HG02943 (cell line): ENCODE results near the gene LRCH1.

ENCODE experiments used
- ATAC-seq: cut with Tn5 transposase; IDR thresholded peaks from one replicate; pipeline ENCODE4 v1.9.1; 2021; ENCODE audit warnings: mild to moderate bottlenecking, low read depth, moderate library complexity; ENCODE audit not compliant: unreplicated experiment

LRCH1 gene

GRCh38 chr13:46631179-46631542, 78.2 kb downstream of the LRCH1 start:
- no peak for ATAC-seq

GRCh38 chr13:46632176-46632575, 79.2 kb downstream of the LRCH1 start:
- ATAC-seq = no peak

DNA sequence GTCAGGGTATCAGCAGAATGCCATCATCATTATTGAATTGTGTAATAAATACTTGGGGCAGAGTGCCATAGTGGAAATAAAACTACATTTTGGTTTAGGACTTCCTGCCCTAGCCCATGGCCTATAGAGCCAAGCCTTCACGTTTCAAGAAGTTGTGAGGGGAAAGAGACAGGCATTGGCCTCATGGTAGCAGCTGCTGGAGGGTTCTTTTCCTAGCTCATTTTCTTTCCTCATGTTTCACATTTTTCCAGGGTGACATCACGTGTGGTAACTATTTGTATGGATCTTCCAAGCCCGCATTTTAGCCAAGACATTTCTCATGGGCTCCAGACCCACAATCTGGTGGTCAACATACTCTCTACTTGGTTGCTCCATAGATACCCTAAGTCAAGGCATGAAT, 80.4 kb downstream of the LRCH1 start:
- ATAC-seq = no peak

- no peak for ATAC-seq
These were observed 83.5 kb downstream of the LRCH1 start for GRCh38 chr13:46636451-46636850.

DNA sequence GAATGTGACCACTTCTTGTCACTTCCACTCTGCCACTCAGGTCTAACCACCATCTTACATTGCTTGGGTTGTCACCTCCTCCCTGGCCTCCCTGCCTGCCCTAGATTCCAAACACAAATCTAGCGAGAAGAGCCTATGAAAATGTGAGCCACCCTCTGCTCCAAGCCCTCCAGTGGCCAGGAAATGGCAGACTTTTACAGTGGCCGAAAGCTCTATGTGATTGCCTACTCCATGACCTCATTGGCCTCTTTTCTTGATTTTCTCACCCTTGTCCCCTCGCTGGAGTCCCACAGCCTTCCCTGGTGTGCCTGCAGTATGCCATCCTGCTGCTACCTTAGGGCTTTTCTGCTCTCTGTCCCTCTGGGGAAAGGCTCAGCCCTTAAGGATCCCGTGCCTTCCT, 84.2 kb downstream of the LRCH1 start:
- ATAC-seq = no peak

GRCh38 chr13:46638262-46638661, 85.3 kb downstream of the LRCH1 start:
- no peak for ATAC-seq

DNA sequence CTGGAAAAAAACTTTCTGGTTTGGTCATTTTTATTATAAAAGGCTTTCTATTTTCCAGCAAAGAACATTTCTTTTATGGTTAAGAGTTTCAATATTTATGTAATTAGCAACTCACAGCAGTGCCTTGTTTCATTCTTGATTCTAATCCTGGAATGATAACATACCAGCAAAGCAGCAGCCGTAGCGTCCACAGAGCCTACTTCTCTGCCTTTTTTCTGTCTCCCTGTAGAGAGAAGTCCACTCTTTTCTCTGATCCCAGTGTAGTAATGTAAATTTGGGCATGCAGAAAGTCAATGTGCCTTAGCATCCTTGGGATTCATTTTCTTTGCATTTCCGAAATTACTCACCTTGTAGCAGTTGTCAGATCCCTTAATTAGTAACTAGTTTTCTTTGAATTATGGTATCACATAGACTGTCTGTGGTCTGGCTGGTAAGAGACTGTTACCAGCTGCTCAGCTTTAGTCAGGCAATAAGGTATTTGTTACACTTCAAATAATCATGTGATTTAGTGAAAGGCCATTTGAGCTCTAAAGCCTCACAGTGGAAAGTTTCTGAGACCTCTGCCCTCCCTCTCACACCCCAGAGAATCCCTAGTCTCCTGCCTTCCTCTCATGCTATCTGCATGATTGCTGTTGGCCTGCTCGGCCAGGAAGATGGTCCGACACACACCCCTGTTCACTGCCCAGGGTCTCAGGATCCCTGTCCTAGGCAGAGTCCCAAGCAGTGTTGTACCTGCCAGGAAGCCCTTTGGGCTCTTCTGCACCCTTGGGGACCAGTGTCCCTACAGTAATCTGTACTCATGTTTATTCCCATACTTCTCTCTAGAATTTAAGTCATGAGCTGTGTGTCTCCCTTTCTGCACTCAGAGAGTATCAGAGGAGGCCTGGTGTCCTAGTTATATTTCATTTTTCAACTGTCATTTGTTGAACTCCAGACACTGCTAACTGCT, 86.3 kb downstream of the LRCH1 start:
- ATAC-seq = peak; percentile 94

DNA sequence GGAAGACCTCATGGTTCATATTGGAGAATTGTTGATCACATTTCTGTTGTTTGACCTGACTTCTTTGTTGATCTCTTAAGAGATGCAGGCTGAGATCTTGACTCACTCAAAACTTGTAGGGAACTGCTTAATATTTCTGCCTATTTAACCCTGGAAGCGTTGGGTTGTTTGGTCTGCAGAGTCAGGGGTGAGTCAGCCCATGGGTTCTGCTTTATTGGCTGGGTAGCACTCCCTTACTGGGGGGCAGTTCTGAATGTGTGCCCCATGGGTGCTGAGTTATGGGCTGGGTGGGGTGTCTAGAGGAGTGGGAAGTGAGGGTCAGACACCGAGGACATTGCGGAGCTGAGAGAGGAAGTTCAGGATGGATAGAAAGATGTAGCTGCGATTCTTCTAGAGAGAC, 87.9 kb downstream of the LRCH1 start:
- no peak for ATAC-seq

DNA sequence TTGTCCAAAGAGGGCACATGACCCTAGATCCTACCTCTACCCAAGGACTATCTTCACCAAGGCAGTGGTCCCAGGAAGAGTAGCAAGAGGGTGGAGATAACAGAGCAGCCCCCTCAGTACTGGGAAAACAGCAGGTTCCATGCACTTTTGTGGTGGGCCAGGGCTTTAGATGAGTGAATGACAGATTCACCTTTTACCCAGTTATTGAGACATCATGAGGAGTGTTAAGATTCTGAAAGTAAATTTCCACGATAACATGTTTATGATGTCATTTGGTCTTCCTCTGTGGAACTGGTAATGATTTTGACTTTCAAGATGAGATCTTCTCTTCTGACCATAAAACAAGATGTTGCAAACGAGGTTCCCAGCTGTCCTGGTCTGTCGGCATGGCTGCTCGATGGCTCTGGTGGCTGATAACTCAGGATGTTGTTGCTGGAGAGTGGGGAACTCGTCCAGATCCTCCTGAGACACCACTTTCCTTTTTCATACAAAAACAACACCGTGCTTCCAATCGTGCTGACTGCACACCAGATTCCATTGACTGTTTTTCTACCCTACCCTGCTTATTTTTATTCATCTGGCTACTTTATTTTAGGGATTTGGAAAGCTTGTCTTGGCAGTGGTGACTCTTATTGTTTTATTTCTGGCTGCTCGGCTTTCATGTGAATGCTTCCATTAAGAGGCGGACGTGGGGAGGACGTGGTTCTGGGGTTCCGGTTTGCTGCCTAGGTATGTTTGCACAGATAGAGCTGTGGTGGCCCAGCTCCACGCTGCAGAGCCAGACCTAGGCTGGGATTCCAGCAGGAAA, 88.5 kb downstream of the LRCH1 start:
- ATAC-seq = no peak

- no peak for ATAC-seq
These were observed 89.3 kb downstream of the LRCH1 start for GRCh38 chr13:46642254-46642653.

- no peak for ATAC-seq
These were observed 90.3 kb downstream of the LRCH1 start for GRCh38 chr13:46643165-46643777.

DNA sequence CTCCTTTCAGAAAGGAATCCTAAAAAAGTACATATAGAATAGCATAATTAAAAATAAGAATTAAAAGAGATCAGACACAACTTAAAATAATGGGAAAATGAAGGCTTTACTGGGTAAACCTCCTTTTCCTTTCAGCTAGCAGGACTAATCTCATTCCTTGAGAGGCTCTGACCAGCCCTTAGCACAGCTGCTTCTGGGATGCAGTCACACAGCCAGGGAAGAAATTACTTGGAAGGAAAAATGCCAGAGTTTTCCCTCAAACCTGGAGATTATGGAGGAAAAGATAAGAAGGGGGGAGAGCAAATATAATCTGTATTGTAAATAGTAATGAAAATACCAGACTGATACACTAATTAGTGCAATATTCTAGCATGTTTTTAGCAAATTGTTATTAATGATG, 91.8 kb downstream of the LRCH1 start:
- ATAC-seq = no peak

GRCh38 chr13:46647512-46648065, 94.6 kb downstream of the LRCH1 start:
- ATAC-seq = no peak

- ATAC-seq = peak; percentile 80
These were observed 95.2 kb downstream of the LRCH1 start for GRCh38 chr13:46648166-46648607.

- no peak for ATAC-seq
These were observed 96.8 kb downstream of the LRCH1 start for GRCh38 chr13:46649816-46650215.

- no peak for ATAC-seq
These were observed 102.0 kb downstream of the LRCH1 start for GRCh38 chr13:46654951-46655350.

DNA sequence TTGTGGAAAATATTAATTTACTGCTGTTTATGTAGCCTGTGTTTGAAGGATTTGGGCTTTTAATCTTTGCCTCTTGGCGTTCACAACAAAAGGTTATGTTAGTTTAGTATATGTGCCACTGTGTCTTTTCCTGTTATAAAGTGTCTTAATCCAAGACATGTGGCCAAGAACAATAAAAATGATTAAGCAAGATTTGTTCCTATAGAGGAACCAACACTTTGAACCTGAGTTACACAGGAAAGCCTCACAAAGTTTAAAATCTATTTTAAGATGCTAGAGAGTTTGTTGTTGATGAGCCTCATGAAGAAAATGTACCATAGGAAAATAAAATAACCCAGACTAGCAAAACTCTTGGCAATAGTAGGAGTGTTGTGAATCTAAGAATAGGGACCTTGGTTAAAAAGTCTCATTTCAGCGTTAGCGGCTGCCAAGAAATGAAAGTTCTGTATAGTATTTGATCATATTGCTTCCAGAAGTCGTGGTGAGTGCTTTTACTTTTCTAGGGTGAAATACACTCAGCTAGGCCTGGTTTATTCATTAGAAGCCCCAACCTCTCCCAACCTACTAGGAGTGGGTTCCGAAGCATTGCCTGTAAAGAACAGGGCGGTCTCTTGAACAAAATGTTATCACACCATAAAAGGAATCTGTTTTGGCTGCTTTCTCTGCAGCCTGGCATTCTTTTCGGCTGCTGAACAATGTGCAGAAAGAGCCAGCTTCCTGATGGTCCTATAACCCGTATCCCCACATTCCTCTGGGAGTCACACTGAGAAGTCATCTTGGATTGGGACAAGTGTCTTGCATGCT, 102.6 kb downstream of the LRCH1 start:
- ATAC-seq = no peak

- peak; percentile 74 for ATAC-seq
These were observed 103.8 kb downstream of the LRCH1 start for GRCh38 chr13:46656786-46657185.

DNA sequence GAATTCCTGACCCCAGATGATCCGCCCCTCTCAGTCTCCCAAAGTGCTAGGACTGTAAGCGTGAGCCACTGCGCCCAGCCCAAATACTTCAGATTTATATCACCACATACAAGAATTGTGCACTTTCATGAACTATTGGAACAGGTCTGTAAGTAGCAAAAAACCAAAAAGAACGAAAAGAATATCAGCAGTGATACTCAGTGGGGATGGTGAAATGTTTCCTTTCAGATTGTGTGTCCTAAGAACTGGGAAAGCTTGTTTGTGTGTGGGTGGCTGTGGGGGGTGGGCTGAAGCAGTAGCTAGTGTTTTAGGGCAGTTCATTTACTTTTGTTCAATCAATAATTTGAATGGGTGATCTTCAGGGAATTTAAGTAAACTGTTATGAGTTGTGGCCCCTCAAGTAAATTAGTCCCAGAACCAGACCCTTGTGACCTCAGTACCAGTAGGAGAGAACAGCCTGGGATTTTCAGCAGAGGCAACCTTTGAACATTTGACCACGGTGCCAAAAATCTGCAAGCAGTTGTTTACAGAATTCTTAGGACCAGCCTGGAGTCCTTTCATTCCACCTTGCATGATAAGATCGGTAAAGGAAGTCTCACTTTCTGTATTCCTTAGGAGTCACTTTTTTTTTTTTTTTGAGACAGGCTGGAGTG, 106.6 kb downstream of the LRCH1 start:
- ATAC-seq = no peak
